Adrenal gland (tissue), 5 donors: Measurements from ENCODE around the gene MRPL54.

Experiments
- POLR2A ChIP-seq, 2 donors: fragments of 450-650 bp; IDR thresholded peaks; one replicate each; pipeline ENCODE4 v1.6.1; 2017; ENCODE audit warnings: antibody characterized with exemption in 2 of 2, mild to moderate bottlenecking in 2 of 2, moderate library complexity in 1 of 2
- TF ChIP-seq, protein P1 (sequence below), 6 experiments: fragments of 450-650 bp in 4 of 6; fragments of 200-600 bp in 2 of 6; sonication (generic) in 1 of 6; IDR thresholded peaks; 1 replicate in 5 of 6; 2 replicates in 1 of 6; pipeline versions ENCODE4 v1.5.1 to v1.8.0; 2016 to 2021; ENCODE audit warnings: antibody characterized with exemption in 6 of 6, mild to moderate bottlenecking in 2 of 6, moderate library complexity in 1 of 6
- donor health status: DM: no; HTN: no; CAD: no.

DNA sequence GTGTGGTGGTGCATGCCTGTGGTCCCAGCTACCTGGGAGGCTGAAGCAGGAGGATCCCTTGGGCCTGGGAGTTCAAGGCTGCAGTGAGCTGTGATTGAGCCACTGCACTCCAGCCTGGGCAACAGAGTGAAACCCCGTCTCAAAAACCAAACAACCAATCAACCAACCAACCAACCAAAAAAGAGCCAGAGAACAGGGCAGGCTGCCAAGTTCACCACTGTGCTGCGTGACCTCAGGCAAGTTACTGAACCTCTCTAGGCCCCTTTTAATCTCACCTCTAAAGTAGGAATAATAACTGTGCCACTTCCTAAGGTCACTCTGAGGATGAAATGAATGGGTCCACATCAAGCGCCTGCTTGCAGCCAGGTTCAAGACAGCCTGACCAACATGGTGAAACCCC is 37.4 kb upstream of the MRPL54 start:
- no peak for TF ChIP-seq POLR2A (IDR thresholded peaks at IDR 0.05)
- TF ChIP-seq, protein P1, sequence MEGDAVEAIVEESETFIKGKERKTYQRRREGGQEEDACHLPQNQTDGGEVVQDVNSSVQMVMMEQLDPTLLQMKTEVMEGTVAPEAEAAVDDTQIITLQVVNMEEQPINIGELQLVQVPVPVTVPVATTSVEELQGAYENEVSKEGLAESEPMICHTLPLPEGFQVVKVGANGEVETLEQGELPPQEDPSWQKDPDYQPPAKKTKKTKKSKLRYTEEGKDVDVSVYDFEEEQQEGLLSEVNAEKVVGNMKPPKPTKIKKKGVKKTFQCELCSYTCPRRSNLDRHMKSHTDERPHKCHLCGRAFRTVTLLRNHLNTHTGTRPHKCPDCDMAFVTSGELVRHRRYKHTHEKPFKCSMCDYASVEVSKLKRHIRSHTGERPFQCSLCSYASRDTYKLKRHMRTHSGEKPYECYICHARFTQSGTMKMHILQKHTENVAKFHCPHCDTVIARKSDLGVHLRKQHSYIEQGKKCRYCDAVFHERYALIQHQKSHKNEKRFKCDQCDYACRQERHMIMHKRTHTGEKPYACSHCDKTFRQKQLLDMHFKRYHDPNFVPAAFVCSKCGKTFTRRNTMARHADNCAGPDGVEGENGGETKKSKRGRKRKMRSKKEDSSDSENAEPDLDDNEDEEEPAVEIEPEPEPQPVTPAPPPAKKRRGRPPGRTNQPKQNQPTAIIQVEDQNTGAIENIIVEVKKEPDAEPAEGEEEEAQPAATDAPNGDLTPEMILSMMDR (IDR thresholded peaks at IDR 0.05) = no peak
